GM23248 (cell line): ENCODE measurements around the gene CYP11A1.

Experiments
- EZH2 ChIP-seq: fragments of 200-600 bp; sonication (generic); IDR thresholded peaks from 2 replicates; pipeline ENCODE4 v1.6.1; 2018; ENCODE audit warnings: antibody characterized with exemption, mild to moderate bottlenecking; ENCODE audit not compliant: insufficient read depth, poor library complexity, severe bottlenecking
- EZH2phosphoT487 ChIP-seq: fragments of 200-600 bp; sonication (generic); IDR thresholded peaks from 2 replicates; pipeline ENCODE4 v1.6.1; 2018; ENCODE audit warnings: antibody characterized with exemption, moderate library complexity, mild to moderate bottlenecking, low read depth; ENCODE audit not compliant: insufficient read depth

DNA sequence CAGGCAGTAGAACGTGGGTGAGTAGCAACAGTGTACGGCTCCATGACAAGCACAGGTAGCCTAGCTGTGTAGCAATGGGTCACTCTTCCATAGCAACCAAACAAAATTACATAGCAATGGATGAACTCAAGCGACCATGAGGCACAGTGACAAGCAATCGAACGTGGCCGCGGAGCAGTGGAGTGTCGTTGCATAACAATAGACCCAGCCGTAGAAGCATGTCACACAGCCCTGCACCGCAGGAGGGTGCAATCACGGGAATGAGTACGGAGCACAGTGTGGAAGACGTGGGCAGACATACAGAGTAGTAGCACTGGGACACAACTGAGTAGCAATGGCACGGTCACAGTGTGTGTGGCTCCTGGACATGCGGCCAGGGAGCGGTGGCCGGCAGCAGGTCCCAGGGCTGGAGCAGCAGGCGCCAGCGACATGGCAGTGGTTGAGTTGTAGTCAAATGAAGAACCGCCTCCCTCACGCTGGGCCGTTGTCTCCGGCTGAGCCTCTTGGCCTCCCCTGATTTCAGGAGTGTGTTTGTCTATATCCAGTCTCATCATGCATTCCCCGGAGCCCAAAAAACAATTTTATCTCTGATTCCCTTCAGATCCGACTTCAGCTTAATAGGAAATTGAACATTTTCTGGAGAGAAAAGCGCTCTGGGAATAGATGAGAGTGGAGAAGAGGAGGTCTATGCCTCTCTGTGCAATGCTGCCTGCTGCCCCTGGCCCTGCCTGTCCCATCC, 67.2 kb downstream of the CYP11A1 start:
- TF ChIP-seq EZH2 (no peak), EZH2phosphoT487 (no peak)
